Lung (tissue), 12 donors: Measurements from ENCODE around the gene ACSS2. TPM values are rescaled to one million over a fixed set of nuclear protein-coding genes. Genes with fewer than 3 reads are reported as not detected.

ENCODE experiments used
- ATAC-seq: fragments of 200-7000 bp; cut with Tn5 transposase; one replicate; pipeline ENCODE4 v1.9.1; 2020; ENCODE audit warnings: moderate number of reproducible peaks; ENCODE audit not compliant: insufficient read depth, low FRiP score
- DNase-seq, 3 donors: peaks; one replicate each; pipeline ENCODE4 v3.0.0-alpha.2; 2013 to 2017
- H3K27ac ChIP-seq, 2 donors: one replicate each; pipeline ENCODE4 v1.5.1; 2013; ENCODE audit warnings: mild to moderate bottlenecking in 2 of 2, moderate library complexity in 2 of 2, control low read depth in 1 of 2, inconsistent platforms in 1 of 2, low read depth in 1 of 2, low read length in 1 of 2
- H3K27me3 ChIP-seq, 3 donors: one replicate each; pipeline ENCODE4 v1.5.1; 2013; ENCODE audit warnings: low read length in 2 of 3; ENCODE audit not compliant: control insufficient read depth in 3 of 3, insufficient read depth in 3 of 3
- H3K36me3 ChIP-seq, 4 donors: one replicate each; pipeline ENCODE4 v1.5.1; 2013; ENCODE audit warnings: low read length in 4 of 4, mild to moderate bottlenecking in 1 of 4, moderate library complexity in 1 of 4; ENCODE audit not compliant: control insufficient read depth in 4 of 4, insufficient read depth in 4 of 4
- H3K4me1 ChIP-seq, 5 donors: one replicate each; pipeline ENCODE4 v1.5.1; 2013; ENCODE audit warnings: low read length in 5 of 5, mild to moderate bottlenecking in 2 of 5, moderate library complexity in 1 of 5; ENCODE audit not compliant: control insufficient read depth in 5 of 5, insufficient read depth in 5 of 5
- H3K4me3 ChIP-seq: one replicate; pipeline ENCODE4 v1.5.1; 2013; ENCODE audit warnings: mild to moderate bottlenecking, control low read depth, moderate library complexity
- H3K9ac ChIP-seq, 2 donors: one replicate each; pipeline ENCODE4 v1.5.1; 2013; ENCODE audit warnings: low read length in 2 of 2, control low read depth in 1 of 2; ENCODE audit not compliant: insufficient read depth in 1 of 2
- H3K9me3 ChIP-seq, 4 donors: one replicate each; pipeline ENCODE4 v1.5.1; 2013; ENCODE audit warnings: low read length in 3 of 4, mild to moderate bottlenecking in 1 of 4, moderate library complexity in 1 of 4; ENCODE audit not compliant: control insufficient read depth in 4 of 4, insufficient read depth in 3 of 4
- WGBS, 2 donors: extraction: QIAGEN DNeasy Blood & Tissue Kit; methylation state at CpG; one replicate each; pipeline ENCODE4 v1.1.7; 2013; 5-methylcytosine and 5-hydroxymethylcytosine counted together
- polyA plus RNA-seq, 2 donors: library from polyadenylated mRNA; stranded (reverse); fragments of 200-250 nt; gene quantifications; one replicate each; pipeline ENCODE4 v1.2.1, GENCODE V29; 2013
- total RNA-seq, 2 donors: library from RNA; depleted of rRNA in 1 of 2; stranded (reverse); fragments of >200 nt in 1 of 2; gene quantifications; one replicate each; pipeline ENCODE4 v1.2.1, GENCODE V29; 2014 to 2021
- TF ChIP-seq, protein P1 (sequence below): IDR thresholded peaks from 2 replicates; pipeline ENCODE4 v1.5.1; 2012; ENCODE audit warnings: mild to moderate bottlenecking; ENCODE audit errors: control extremely low read depth, extremely low read depth
- donor health status: control.
- donor health status: control.
- donor health status: Bipolar disorder and iron deficiency.
- donor health status: healthy.
- donor health status: DM: yes; HTN: yes; CAD: no.

The ACSS2 gene
- total and polyA plus RNA-seq, 4 donors: 69.7 to 300 (median 161) TPM

DNA sequence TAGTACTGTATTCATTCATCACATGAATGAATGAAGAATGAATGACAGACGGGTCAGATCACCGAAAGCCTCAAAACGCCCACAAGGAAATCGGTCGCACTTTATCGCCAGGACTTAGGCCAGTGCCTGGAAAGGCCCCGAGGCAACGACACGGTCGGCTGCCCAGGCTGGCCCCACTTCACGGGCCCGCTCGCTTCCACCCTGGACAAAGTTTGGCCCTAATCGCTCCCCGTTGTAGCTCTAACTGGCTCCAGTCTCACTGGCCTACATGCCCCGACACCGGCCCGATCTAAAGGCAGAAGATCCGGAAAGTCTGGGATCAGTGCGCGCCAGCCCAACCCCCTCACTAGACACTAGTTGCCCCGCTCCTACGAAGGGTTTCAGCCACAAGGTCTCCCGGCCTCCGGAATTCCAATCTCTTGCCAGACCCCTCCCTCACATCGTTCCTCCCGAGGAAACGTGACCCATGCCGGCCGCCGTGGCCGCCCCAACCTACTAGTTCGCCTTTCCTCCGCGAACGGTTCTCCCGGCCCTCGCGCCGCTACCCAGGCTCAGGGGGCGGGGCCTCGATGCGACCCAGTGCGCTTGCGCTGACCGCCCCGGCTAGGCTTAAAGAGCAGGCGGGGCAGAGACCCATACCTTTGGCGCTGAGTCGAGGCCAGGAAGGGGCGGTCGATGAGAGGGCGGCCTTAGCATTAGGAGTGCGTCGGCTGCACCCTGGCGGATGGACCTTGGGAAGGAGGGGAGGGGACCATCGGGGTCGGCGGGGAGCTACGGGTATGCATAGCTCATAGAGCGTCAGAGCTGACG lies 79.0 kb downstream of the ACSS2 start, which contains the start of the genes GSS and MYH7B:
Gene GSS, minus strand, starts transcription at position 576 of the 810 bp plus-strand sequence. CDS start 3,954 bp downstream, outside the sequence.
Gene MYH7B, plus strand, starts transcription at position 638 of the 810 bp plus-strand sequence. CDS start 22,138 bp downstream, outside the sequence.
- DNase-seq (peak; percentile 98 to 99 (median 99)), ATAC-seq (peak; percentile 97)
- Histone ChIP-seq H3K27ac (peak within 1 kb of the TSS; percentile 79 to 85), H3K4me1 (peaks cover 0 to 10% (median 2%) of the 10 kb centered on the region in 5 donors), H3K4me3 (peak within 1 kb of the TSS; percentile 49), H3K9me3 (no peaks in the 10 kb centered on the region), H3K36me3 (peaks cover 0 to 5% (median 0%) of the 10 kb centered on the region in 4 donors), H3K9ac (peak within 1 kb of the TSS; percentile 73 to 75), H3K27me3 (no peaks in the 10 kb centered on the region)
- TF ChIP-seq, protein P1, sequence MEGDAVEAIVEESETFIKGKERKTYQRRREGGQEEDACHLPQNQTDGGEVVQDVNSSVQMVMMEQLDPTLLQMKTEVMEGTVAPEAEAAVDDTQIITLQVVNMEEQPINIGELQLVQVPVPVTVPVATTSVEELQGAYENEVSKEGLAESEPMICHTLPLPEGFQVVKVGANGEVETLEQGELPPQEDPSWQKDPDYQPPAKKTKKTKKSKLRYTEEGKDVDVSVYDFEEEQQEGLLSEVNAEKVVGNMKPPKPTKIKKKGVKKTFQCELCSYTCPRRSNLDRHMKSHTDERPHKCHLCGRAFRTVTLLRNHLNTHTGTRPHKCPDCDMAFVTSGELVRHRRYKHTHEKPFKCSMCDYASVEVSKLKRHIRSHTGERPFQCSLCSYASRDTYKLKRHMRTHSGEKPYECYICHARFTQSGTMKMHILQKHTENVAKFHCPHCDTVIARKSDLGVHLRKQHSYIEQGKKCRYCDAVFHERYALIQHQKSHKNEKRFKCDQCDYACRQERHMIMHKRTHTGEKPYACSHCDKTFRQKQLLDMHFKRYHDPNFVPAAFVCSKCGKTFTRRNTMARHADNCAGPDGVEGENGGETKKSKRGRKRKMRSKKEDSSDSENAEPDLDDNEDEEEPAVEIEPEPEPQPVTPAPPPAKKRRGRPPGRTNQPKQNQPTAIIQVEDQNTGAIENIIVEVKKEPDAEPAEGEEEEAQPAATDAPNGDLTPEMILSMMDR: peak; percentile 24
- 0 to 1% methylated on average over 62 of the region's 62 CpGs for whole genome bisulfite sequencing, 2 donors

DNA sequence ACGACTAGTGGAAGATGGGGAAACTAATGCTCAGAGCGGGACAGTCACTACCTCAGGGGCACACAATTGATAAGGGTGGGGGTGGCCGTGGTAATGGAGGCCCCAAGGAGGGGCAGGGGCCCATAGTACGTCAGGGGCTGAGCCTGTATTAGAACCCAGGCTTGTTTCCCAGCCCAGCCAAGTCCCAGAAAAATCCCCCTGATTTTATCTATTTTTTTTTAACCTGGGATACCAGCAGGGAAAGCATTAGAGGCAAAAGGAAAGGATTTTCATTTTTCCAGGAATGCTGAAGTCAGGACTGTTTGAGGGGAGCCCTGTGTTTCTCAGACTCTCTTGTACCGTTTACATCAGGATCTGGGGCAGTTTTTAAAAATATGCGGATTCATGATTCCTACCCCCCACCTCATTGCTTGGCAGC lies 79.6 kb downstream of the ACSS2 start:
- Histone ChIP-seq H3K27me3 (no peaks in the 10 kb centered on the region), H3K4me3 (peak overlapping the region; percentile 49), H3K9me3 (no peaks in the 10 kb centered on the region), H3K9ac (peak overlapping the region; percentile 42 to 74), H3K27ac (peak overlapping the region; percentile 79 to 85), H3K36me3 (peaks cover 0 to 5% (median 0%) of the 10 kb centered on the region in 4 donors), H3K4me1 (peaks cover 0 to 10% (median 2%) of the 10 kb centered on the region in 5 donors)
- ATAC-seq (no peak), DNase-seq (no peak)
- 16 to 23% methylated on average over 6 of the region's 6 CpGs for WGBS, 2 donors
- TF ChIP-seq, protein P1: no peak

DNA sequence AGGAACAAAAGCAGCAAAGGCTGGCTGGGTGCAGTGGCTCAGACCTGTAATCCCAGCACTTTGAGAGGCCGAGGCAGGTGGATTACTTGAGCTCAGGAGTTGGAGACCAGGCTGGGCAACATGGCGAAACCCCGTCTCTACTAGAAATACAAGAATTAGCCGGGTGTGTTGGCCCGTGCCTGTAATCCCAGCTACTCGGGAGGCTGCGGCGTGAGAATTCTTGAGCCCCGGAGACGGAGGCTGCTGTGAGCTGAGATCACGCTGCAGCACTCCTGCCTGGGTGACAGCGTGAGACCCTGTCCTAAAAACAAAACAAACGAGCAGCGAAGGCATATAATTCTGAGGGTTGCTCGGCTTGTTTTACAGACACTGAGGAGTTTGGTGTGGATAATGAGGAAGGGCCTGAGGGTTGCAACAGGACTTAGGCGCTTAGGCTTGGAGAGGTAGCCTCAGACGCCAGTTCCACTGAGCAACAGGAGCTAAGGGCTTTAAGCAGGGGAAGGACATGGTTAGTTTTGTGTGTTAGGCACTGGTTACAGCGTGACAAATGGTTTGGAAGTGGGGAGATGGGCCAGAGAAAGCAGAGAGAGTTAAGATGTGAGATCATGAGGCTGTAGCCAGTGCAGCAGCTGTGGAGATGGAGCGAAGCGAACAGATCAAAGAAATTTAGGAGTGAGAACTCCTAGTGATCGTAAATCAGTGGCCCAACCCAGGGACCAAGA lies 80.5 kb downstream of the ACSS2 start:
- Histone ChIP-seq H3K36me3 (no peaks in the 10 kb centered on the region), H3K4me1 (peaks cover 0 to 10% (median 2%) of the 10 kb centered on the region in 5 donors), H3K27ac (no peak overlapping the region), H3K9ac (no peak overlapping the region), H3K9me3 (no peaks in the 10 kb centered on the region), H3K4me3 (no peak overlapping the region), H3K27me3 (no peaks in the 10 kb centered on the region)
- DNase-seq: no peak
- TF ChIP-seq, protein P1: no peak
- no peak for ATAC-seq
- 88 to 94% methylated on average over 21 of the region's 21 CpGs for WGBS, 2 donors
